ENCODE data around the gene EP400. TPM values are rescaled to one million over a fixed set of nuclear protein-coding genes. Genes with fewer than 3 reads are reported as not detected.
"Not testable (repeated sequence)": the region's sequence is repeated elsewhere in the genome, so short reads cannot be mapped to it uniquely, and the experiment has no call there.

The EP400 gene
- total RNA-seq, 1 experiment from 2014 or later, result 80.1 TPM

DNA sequence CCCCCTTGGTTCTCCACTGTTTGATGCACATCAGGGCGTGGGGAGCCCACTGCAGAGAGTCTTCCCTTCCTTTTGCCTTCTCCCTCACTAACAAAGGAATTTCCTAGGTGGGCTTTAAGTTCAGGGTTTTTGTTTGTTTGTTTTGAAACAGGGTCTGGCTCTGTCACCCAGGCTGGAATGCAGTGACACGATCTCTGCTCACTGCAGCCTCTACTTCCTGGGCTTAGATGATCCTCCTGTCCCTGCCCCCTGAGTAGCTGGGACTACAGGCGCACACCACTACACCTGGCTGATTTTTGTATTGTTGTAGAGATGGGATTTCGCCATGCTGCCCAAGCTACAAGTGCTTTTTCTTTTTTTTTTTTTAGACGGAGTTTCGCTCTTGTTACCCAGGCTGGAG lies 33.8 kb downstream of the EP400 start:
- no peak for DNase-seq (ENCODE audit: low spot score)
- Histone ChIP-seq H3K4me1 (ENCODE audit: insufficient read depth, low read length, poor library complexity, severe bottlenecking) (peaks cover 21% of the 10 kb centered on the region), H3K27ac (ENCODE audit: low read depth, low read length, poor library complexity, severe bottlenecking) (no peak overlapping the region), H3K4me3 (ENCODE audit: low read depth, low read length, poor library complexity, severe bottlenecking) (no peak overlapping the region), H3K9me3 (ENCODE audit: low read depth, low read length, poor library complexity, severe bottlenecking) (no peaks in the 10 kb centered on the region), H3K36me3 (ENCODE audit: insufficient read depth, low read length, poor library complexity, severe bottlenecking) (peaks cover 49% of the 10 kb centered on the region), H3K27me3 (replicated peaks; ENCODE audit: insufficient read depth, low read depth, low read length, poor library complexity) (no peaks in the 10 kb centered on the region)
- POLR2A ChIA-PET (ENCODE audit: low non-redundant PET), result no interaction called here
- no TSS peak for BruUV-seq (replicated peaks)
- TF ChIP-seq, protein P1, sequence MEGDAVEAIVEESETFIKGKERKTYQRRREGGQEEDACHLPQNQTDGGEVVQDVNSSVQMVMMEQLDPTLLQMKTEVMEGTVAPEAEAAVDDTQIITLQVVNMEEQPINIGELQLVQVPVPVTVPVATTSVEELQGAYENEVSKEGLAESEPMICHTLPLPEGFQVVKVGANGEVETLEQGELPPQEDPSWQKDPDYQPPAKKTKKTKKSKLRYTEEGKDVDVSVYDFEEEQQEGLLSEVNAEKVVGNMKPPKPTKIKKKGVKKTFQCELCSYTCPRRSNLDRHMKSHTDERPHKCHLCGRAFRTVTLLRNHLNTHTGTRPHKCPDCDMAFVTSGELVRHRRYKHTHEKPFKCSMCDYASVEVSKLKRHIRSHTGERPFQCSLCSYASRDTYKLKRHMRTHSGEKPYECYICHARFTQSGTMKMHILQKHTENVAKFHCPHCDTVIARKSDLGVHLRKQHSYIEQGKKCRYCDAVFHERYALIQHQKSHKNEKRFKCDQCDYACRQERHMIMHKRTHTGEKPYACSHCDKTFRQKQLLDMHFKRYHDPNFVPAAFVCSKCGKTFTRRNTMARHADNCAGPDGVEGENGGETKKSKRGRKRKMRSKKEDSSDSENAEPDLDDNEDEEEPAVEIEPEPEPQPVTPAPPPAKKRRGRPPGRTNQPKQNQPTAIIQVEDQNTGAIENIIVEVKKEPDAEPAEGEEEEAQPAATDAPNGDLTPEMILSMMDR (conservative IDR thresholded peaks at IDR 0.05; ENCODE audit: low read depth, low read length), result no peak
- no peak for TF ChIP-seq EZH2 (IDR thresholded peaks at IDR 0.05; ENCODE audit: borderline replicate concordance, low read depth, low read length, poor library complexity, severe bottlenecking)
- intact Hi-C loops (cut with micrococcal nuclease; ENCODE audit: unreplicated experiment), result no loop called here
- CTCF ChIA-PET, result no interaction called here

DNA sequence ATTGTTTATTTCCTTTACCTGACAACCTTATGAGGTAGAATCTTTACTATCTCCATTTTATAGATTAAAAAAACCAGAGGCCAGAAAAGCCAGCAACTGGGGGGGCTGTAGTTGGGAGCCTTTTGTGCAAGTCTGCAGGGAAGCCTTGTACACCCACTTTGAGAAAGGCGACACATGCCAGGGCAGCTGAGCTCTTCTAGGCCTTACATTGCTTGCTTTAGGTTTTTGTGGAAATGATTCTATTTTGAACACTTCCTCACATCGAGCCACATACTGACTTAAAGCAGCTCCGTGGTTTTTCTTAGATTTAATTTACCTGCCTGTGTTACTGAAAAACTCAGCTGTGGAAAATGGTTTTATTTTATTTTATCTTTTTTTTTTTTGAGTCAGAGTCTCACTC lies 34.6 kb downstream of the EP400 start:
- intact Hi-C loops (cut with micrococcal nuclease; ENCODE audit: unreplicated experiment), result no loop called here
- POLR2A ChIA-PET (ENCODE audit: low non-redundant PET), result no interaction called here
- no peak for TF ChIP-seq EZH2 (IDR thresholded peaks at IDR 0.05; ENCODE audit: borderline replicate concordance, low read depth, low read length, poor library complexity, severe bottlenecking)
- TF ChIP-seq, protein P1 (conservative IDR thresholded peaks at IDR 0.05; ENCODE audit: low read depth, low read length), result no peak

DNA sequence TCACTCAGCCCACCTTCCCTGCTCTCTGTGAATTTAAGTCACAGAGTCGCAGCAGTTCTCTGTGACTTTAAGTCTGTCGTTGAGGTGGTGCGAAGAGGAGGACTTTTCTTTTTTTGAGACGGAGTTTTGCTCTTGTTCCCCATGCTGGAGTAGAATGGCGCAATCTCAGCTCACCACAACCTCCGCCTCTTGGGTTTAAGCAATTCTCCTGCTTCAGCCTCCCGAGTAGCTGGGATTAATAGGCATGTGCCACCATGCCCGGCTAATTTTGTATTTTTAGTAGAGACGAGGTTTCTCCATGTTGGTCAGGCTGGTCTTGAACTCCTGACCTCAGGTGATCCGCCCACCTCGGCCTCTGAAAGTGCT lies 35.8 kb downstream of the EP400 start:
- POLR2A ChIA-PET (ENCODE audit: low non-redundant PET); CTCF ChIA-PET; H3K27me3 ChIP-seq (replicated peaks; ENCODE audit: insufficient read depth, low read depth, low read length, poor library complexity); H3K4me3 ChIP-seq (ENCODE audit: low read depth, low read length, poor library complexity, severe bottlenecking); BruUV-seq (replicated peaks); H3K9me3 ChIP-seq (ENCODE audit: low read depth, low read length, poor library complexity, severe bottlenecking); DNase-seq (ENCODE audit: low spot score): not testable (repeated sequence)
- Histone ChIP-seq H3K27ac (ENCODE audit: low read depth, low read length, poor library complexity, severe bottlenecking) (peak overlapping the region; percentile 43), H3K36me3 (ENCODE audit: insufficient read depth, low read length, poor library complexity, severe bottlenecking) (peaks cover 41% of the 10 kb centered on the region), H3K4me1 (ENCODE audit: insufficient read depth, low read length, poor library complexity, severe bottlenecking) (peaks cover 40% of the 10 kb centered on the region)
- intact Hi-C loops (cut with micrococcal nuclease; ENCODE audit: unreplicated experiment), result loop anchor here (5.0 kb wide), 1 partner anchor 33 kb away; no protein-coding TSS in a partner anchor

More for the DNA sequence above, 34.6 kb downstream of the EP400 start:
- BruUV-seq (replicated peaks), result no TSS peak
- H3K4me1 ChIP-seq (ENCODE audit: insufficient read depth, low read length, poor library complexity, severe bottlenecking), result peaks cover 29% of the 10 kb centered on the region
- no peak for DNase-seq (ENCODE audit: low spot score)
- no peaks in the 10 kb centered on the region for H3K9me3 ChIP-seq (ENCODE audit: low read depth, low read length, poor library complexity, severe bottlenecking)
- H3K27ac ChIP-seq (ENCODE audit: low read depth, low read length, poor library complexity, severe bottlenecking), result no peak overlapping the region
- no peak overlapping the region for H3K4me3 ChIP-seq (ENCODE audit: low read depth, low read length, poor library complexity, severe bottlenecking)
- CTCF ChIA-PET, result no interaction called here
- no peaks in the 10 kb centered on the region for H3K27me3 ChIP-seq (replicated peaks; ENCODE audit: insufficient read depth, low read depth, low read length, poor library complexity)
- H3K36me3 ChIP-seq (ENCODE audit: insufficient read depth, low read length, poor library complexity, severe bottlenecking), result peaks cover 51% of the 10 kb centered on the region

DNA sequence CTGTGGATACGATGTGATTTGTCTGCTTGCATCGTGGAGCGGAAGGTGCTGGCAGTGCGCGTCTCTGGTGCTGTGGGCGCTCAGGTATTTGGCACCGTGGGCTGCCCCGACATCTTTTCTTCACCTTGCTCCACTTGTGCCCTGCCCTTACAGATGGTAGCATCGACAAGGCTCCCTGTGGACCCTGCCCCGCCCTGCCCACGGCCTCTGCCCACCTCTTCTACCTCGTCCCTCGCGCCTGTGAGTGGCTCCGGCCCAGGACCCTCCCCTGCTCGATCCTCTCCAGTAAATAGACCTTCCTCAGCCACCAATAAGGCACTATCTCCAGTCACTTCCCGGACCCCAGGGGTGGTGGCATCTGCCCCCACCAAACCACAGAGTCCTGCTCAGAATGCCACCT lies 36.6 kb downstream of the EP400 start:
- H3K36me3 ChIP-seq (ENCODE audit: insufficient read depth, low read length, poor library complexity, severe bottlenecking), result peaks cover 40% of the 10 kb centered on the region
- DNase-seq (ENCODE audit: low spot score), result no peak
- no peaks in the 10 kb centered on the region for H3K9me3 ChIP-seq (ENCODE audit: low read depth, low read length, poor library complexity, severe bottlenecking)
- BruUV-seq (replicated peaks), result no TSS peak
- H3K4me3 ChIP-seq (ENCODE audit: low read depth, low read length, poor library complexity, severe bottlenecking), result no peak overlapping the region
- CTCF ChIA-PET, result no interaction called here
- H3K27ac ChIP-seq (ENCODE audit: low read depth, low read length, poor library complexity, severe bottlenecking), result peak overlapping the region; percentile 64
- POLR2A ChIA-PET (ENCODE audit: low non-redundant PET), result no interaction called here
- TF ChIP-seq, protein P1 (conservative IDR thresholded peaks at IDR 0.05; ENCODE audit: low read depth, low read length), result no peak
- no peak for TF ChIP-seq EZH2 (IDR thresholded peaks at IDR 0.05; ENCODE audit: borderline replicate concordance, low read depth, low read length, poor library complexity, severe bottlenecking)
- peaks cover 49% of the 10 kb centered on the region for H3K4me1 ChIP-seq (ENCODE audit: insufficient read depth, low read length, poor library complexity, severe bottlenecking)
- intact Hi-C loops (cut with micrococcal nuclease; ENCODE audit: unreplicated experiment), result loop anchor here (5.0 kb wide), 1 partner anchor 34 kb away; no protein-coding TSS in a partner anchor
- no peaks in the 10 kb centered on the region for H3K27me3 ChIP-seq (replicated peaks; ENCODE audit: insufficient read depth, low read depth, low read length, poor library complexity)
